ENCODE data around the gene ACVR1B.

ACVR1B gene

DNA sequence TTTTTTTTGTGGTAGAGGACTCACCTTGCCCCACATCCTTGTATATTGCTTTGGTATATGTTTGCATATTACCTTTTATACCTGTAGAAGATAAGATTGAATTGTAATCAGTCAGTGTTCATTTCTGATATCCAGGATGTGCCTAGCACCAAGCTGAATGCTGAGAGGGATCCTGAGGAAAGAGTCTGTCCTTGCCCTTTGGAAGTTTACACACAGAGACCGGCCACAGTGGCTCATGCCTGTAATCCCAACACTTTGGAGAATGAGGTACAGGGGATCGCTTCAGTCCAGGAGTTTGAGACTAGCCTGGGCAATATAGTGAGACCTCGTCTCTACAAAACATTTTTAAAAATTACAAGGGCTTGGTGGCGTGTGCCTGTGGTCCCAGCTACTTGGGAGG, 8.4 kb downstream of the ACVR1B start:
- DNase-seq (ENCODE audit: low spot score) (no peak), ATAC-seq (ENCODE audit: low read depth) (no peak)
- Histone ChIP-seq H3K9me3 (ENCODE audit: severe bottlenecking) (no peaks in the 10 kb centered on the region), H3K27ac (ENCODE audit: poor library complexity, severe bottlenecking) (no peak overlapping the region), H3K4me3 (ENCODE audit: severe bottlenecking) (no peak overlapping the region), H3K27me3 (ENCODE audit: insufficient read depth, poor library complexity, severe bottlenecking) (no peaks in the 10 kb centered on the region), H3K4me1 (ENCODE audit: insufficient read depth, poor library complexity, severe bottlenecking) (peaks cover 17% of the 10 kb centered on the region), H3K36me3 (ENCODE audit: low read depth) (peaks cover 25% of the 10 kb centered on the region)
- TF ChIP-seq, protein P1, sequence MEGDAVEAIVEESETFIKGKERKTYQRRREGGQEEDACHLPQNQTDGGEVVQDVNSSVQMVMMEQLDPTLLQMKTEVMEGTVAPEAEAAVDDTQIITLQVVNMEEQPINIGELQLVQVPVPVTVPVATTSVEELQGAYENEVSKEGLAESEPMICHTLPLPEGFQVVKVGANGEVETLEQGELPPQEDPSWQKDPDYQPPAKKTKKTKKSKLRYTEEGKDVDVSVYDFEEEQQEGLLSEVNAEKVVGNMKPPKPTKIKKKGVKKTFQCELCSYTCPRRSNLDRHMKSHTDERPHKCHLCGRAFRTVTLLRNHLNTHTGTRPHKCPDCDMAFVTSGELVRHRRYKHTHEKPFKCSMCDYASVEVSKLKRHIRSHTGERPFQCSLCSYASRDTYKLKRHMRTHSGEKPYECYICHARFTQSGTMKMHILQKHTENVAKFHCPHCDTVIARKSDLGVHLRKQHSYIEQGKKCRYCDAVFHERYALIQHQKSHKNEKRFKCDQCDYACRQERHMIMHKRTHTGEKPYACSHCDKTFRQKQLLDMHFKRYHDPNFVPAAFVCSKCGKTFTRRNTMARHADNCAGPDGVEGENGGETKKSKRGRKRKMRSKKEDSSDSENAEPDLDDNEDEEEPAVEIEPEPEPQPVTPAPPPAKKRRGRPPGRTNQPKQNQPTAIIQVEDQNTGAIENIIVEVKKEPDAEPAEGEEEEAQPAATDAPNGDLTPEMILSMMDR (IDR thresholded peaks at IDR 0.05; ENCODE audit: poor library complexity, severe bottlenecking), result no peak

DNA sequence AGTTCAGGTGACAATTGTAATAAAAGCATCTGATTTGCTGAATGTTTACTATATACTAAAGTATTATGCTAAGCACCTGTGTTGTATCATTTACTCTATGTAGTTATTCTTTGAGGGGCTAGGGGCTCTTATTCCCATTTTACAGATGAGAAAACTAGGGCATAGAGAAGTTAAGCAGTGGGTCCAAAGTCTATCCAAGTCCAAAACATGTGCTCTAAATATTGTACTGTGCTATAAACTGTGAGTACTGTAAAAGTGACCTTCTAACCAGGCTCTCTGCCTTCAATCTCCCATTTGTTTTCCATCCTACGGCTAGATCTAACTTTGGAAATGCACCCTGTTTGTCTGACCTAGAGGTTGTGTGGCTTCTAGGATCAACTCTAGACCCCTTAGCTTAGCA, 9.0 kb downstream of the ACVR1B start:
- TF ChIP-seq, protein P1 (IDR thresholded peaks at IDR 0.05; ENCODE audit: poor library complexity, severe bottlenecking), result no peak
- DNase-seq (ENCODE audit: low spot score) (no peak), ATAC-seq (ENCODE audit: low read depth) (no peak)
- H3K36me3 ChIP-seq (ENCODE audit: low read depth), result peaks cover 25% of the 10 kb centered on the region
- no peak overlapping the region for H3K4me3 ChIP-seq (ENCODE audit: severe bottlenecking)
- H3K4me1 ChIP-seq (ENCODE audit: insufficient read depth, poor library complexity, severe bottlenecking), result peaks cover 13% of the 10 kb centered on the region
- no peaks in the 10 kb centered on the region for H3K9me3 ChIP-seq (ENCODE audit: severe bottlenecking)
- H3K27ac ChIP-seq (ENCODE audit: poor library complexity, severe bottlenecking), result no peak overlapping the region
- no peaks in the 10 kb centered on the region for H3K27me3 ChIP-seq (ENCODE audit: insufficient read depth, poor library complexity, severe bottlenecking)

DNA sequence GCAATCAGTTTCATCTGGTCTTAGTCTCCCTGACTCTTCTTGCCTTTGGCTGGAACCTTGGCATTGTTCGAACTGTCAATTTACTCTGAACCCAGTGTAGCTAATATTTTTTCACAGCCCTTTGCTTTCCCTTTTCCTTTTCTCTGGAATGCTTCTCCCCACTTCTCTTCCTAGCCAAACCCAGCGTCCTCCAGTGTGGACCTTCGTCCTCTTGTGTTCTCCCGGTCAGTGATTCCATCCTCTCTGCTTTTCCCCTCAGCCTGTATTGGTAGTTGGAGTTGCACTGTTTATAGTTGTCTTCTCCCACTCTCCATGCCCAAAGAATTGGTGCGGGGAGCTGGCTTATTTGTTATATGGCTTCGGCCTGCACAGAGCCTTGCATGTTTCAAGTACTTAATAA, 9.4 kb downstream of the ACVR1B start:
- no peaks in the 10 kb centered on the region for H3K9me3 ChIP-seq (ENCODE audit: severe bottlenecking)

DNA sequence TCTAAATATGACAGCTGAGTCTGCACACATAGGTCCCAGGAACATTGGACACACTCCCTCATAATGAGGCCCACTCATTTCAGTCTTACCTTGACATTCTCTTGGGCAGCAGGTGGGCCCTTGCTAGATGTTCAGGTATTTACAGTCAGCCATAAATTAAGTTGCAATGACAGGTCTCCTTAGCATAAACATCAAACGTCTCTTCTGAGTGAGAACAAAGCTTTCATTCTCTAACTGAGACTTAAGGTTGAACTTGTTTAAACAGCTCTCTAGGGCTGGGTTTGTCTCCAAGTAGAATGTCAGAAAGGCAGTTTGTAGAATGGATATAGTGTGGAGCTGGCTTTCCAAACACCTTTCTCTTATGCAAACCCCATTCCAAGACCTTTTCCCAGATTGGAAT, 10.3 kb downstream of the ACVR1B start:
- H3K4me1 ChIP-seq (ENCODE audit: insufficient read depth, poor library complexity, severe bottlenecking), result peaks cover 13% of the 10 kb centered on the region
- ATAC-seq (ENCODE audit: low read depth), result peak; percentile 66
- DNase-seq (ENCODE audit: low spot score), result no peak
- H3K36me3 ChIP-seq (ENCODE audit: low read depth), result peaks cover 25% of the 10 kb centered on the region
- H3K27me3 ChIP-seq (ENCODE audit: insufficient read depth, poor library complexity, severe bottlenecking), result no peaks in the 10 kb centered on the region
- H3K27ac ChIP-seq (ENCODE audit: poor library complexity, severe bottlenecking), result peak overlapping the region; percentile 23
- H3K9me3 ChIP-seq (ENCODE audit: severe bottlenecking), result no peaks in the 10 kb centered on the region
- TF ChIP-seq, protein P1 (IDR thresholded peaks at IDR 0.05; ENCODE audit: poor library complexity, severe bottlenecking), result no peak
- H3K4me3 ChIP-seq (ENCODE audit: severe bottlenecking), result no peak overlapping the region

More for the DNA sequence above, 9.4 kb downstream of the ACVR1B start:
- ATAC-seq (ENCODE audit: low read depth), result no peak
- H3K27ac ChIP-seq (ENCODE audit: poor library complexity, severe bottlenecking), result no peak overlapping the region
- DNase-seq (ENCODE audit: low spot score), result no peak
- H3K4me3 ChIP-seq (ENCODE audit: severe bottlenecking), result no peak overlapping the region
- TF ChIP-seq, protein P1 (IDR thresholded peaks at IDR 0.05; ENCODE audit: poor library complexity, severe bottlenecking), result no peak
- no peaks in the 10 kb centered on the region for H3K27me3 ChIP-seq (ENCODE audit: insufficient read depth, poor library complexity, severe bottlenecking)
- H3K4me1 ChIP-seq (ENCODE audit: insufficient read depth, poor library complexity, severe bottlenecking), result peaks cover 13% of the 10 kb centered on the region
- peaks cover 25% of the 10 kb centered on the region for H3K36me3 ChIP-seq (ENCODE audit: low read depth)

- peaks cover 13% of the 10 kb centered on the region for H3K4me1 ChIP-seq (ENCODE audit: insufficient read depth, poor library complexity, severe bottlenecking)
- ATAC-seq (ENCODE audit: low read depth) (no peak), DNase-seq (ENCODE audit: low spot score) (no peak)
- no peaks in the 10 kb centered on the region for H3K9me3 ChIP-seq (ENCODE audit: severe bottlenecking)
- TF ChIP-seq, protein P1 (IDR thresholded peaks at IDR 0.05; ENCODE audit: poor library complexity, severe bottlenecking), result no peak
- H3K4me3 ChIP-seq (ENCODE audit: severe bottlenecking), result no peak overlapping the region
- H3K36me3 ChIP-seq (ENCODE audit: low read depth), result peaks cover 25% of the 10 kb centered on the region
- H3K27ac ChIP-seq (ENCODE audit: poor library complexity, severe bottlenecking), result peak overlapping the region; percentile 23
- H3K27me3 ChIP-seq (ENCODE audit: insufficient read depth, poor library complexity, severe bottlenecking), result no peaks in the 10 kb centered on the region
Observed at GRCh38 chr12:51962737-51963136, 11.2 kb downstream of the ACVR1B start.
